Sigmoid colon (tissue), 4 donors: Measurements from ENCODE around the gene ASF1A.

Experiments
- EP300 ChIP-seq, 4 donors: sonication (generic); formaldehyde crosslinking; IDR thresholded peaks; one replicate each; pipeline ENCODE4 v1.6.1; 2017; ENCODE audit warnings: antibody characterized with exemption in 4 of 4
- POLR2A ChIP-seq, 2 donors: fragments of 450-650 bp; IDR thresholded peaks; one replicate each; pipeline ENCODE4 v1.6.1; 2016; ENCODE audit warnings: antibody characterized with exemption in 2 of 2, mild to moderate bottlenecking in 2 of 2, moderate library complexity in 2 of 2
- POLR2AphosphoS5 ChIP-seq, 4 donors: sonication (generic); formaldehyde crosslinking; IDR thresholded peaks; one replicate each; pipeline ENCODE4 v1.6.1; 2017; ENCODE audit warnings: antibody characterized with exemption in 4 of 4
- TF ChIP-seq, protein P1 (sequence below), 4 experiments: fragments of 450-650 bp in 3 of 4; fragments of 200-600 bp in 1 of 4; IDR thresholded peaks; one replicate each; pipeline ENCODE4 v1.5.1; 2016 to 2019; ENCODE audit warnings: antibody characterized with exemption in 4 of 4, mild to moderate bottlenecking in 3 of 4, moderate library complexity in 2 of 4

DNA sequence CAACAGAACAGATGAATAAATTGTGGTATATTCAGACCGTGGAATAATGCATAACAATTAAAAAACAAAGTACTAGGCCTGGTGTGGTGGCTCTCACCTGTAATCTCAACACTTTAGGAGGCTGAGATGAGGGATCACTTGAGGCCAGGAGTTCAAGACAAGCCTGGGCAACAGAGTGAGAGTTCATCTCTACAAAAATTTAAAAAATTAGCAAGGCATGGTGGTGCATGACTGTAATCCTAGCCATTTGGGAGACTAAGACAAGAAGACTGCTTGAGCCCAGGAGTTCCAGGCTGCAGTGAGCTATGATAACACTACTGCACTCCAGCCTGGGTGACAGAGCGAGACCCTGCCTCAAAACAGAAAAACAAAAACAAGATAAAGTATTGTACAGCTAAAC lies 16.1 kb upstream of the ASF1A start:
- no peak for TF ChIP-seq POLR2A (IDR thresholded peaks at IDR 0.05)
- TF ChIP-seq, protein P1, sequence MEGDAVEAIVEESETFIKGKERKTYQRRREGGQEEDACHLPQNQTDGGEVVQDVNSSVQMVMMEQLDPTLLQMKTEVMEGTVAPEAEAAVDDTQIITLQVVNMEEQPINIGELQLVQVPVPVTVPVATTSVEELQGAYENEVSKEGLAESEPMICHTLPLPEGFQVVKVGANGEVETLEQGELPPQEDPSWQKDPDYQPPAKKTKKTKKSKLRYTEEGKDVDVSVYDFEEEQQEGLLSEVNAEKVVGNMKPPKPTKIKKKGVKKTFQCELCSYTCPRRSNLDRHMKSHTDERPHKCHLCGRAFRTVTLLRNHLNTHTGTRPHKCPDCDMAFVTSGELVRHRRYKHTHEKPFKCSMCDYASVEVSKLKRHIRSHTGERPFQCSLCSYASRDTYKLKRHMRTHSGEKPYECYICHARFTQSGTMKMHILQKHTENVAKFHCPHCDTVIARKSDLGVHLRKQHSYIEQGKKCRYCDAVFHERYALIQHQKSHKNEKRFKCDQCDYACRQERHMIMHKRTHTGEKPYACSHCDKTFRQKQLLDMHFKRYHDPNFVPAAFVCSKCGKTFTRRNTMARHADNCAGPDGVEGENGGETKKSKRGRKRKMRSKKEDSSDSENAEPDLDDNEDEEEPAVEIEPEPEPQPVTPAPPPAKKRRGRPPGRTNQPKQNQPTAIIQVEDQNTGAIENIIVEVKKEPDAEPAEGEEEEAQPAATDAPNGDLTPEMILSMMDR (IDR thresholded peaks at IDR 0.05), result no peak
- no peak for TF ChIP-seq EP300 (IDR thresholded peaks at IDR 0.05)
- no peak for TF ChIP-seq POLR2AphosphoS5 (IDR thresholded peaks at IDR 0.05)
